Osteocyte (in vitro differentiated cells): Measurements from ENCODE around the gene DENND6B. TPM values are rescaled to one million over a fixed set of nuclear protein-coding genes. Genes with fewer than 3 reads are reported as not detected.

Experiments
- DNase-seq: peaks from one replicate; pipeline ENCODE4 v3.0.0; 2021; ENCODE audit warnings: mixed read lengths; ENCODE audit not compliant: unreplicated experiment; ENCODE audit errors: extremely low spot score
- H3K27ac Mint-ChIP-seq: one replicate; pipeline ENCODE4 v1.8.0; 2021; ENCODE audit warnings: mild to moderate bottlenecking, mixed read lengths; ENCODE audit not compliant: unreplicated experiment
- H3K27me3 Mint-ChIP-seq: one replicate; pipeline ENCODE4 v1.8.0; 2021; ENCODE audit warnings: mixed read lengths; ENCODE audit not compliant: unreplicated experiment
- H3K36me3 Mint-ChIP-seq: one replicate; pipeline ENCODE4 v1.8.0; 2021; ENCODE audit warnings: mixed read lengths; ENCODE audit not compliant: unreplicated experiment
- H3K4me1 Mint-ChIP-seq: one replicate; pipeline ENCODE4 v1.8.0; 2021; ENCODE audit warnings: mixed read lengths; ENCODE audit not compliant: unreplicated experiment
- H3K4me3 Mint-ChIP-seq: one replicate; pipeline ENCODE4 v1.8.0; 2021; ENCODE audit warnings: mild to moderate bottlenecking, moderate library complexity, mixed read lengths; ENCODE audit not compliant: unreplicated experiment
- H3K9me3 Mint-ChIP-seq: one replicate; pipeline ENCODE4 v1.8.0; 2021; ENCODE audit warnings: mixed read lengths; ENCODE audit not compliant: unreplicated experiment
- CTCF ChIP-seq: fragments of 200-600 bp; sonication (generic); IDR thresholded peaks from 2 replicates; pipeline ENCODE4 v1.5.0; 2021; ENCODE audit warnings: antibody characterized with exemption, mild to moderate bottlenecking, moderate library complexity
- total RNA-seq: library from RNA; stranded (reverse); gene quantifications from 2 replicates; pipeline ENCODE4 v1.2.1, GENCODE V29; 2021

Gene DENND6B
- total RNA-seq, 1 donor from 2014 or later: 10.8 TPM

- H3K4me1 Mint-ChIP-seq: peaks cover 20% of the 10 kb centered on the region
- DNase-seq: no peak
- H3K27me3 Mint-ChIP-seq: no peaks in the 10 kb centered on the region
- TF ChIP-seq CTCF: no peak
- no peak overlapping the region for H3K27ac Mint-ChIP-seq
- H3K36me3 Mint-ChIP-seq: peaks cover 12% of the 10 kb centered on the region
- H3K4me3 Mint-ChIP-seq: no peak overlapping the region
- no peaks in the 10 kb centered on the region for H3K9me3 Mint-ChIP-seq
Observed at GRCh38 chr22:50289151-50289941, 37.5 kb downstream of the DENND6B start.

DNA sequence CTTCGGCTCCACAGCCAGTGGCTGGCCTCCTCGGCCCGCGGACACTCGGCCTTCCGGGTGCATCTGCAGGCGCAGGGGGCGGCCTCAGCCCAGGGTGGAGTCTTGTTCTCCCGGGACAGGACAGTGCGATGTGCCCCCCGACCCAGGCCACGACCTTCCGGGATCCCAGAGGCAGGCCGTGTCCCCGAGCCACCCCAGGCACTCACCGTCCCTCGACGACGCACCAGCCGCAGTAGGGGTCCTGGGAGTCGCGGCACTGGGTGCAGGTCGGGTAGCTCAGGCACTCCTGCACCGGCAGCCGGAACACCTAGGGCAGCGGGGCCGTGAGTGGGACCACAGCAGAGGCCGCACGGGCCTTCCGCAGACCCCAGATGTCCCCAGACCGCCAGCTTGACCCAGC, 39.1 kb downstream of the DENND6B start:
- Mint-ChIP-seq H3K36me3 (peaks cover 12% of the 10 kb centered on the region), H3K9me3 (no peaks in the 10 kb centered on the region), H3K4me1 (peaks cover 9% of the 10 kb centered on the region), H3K27ac (no peak overlapping the region), H3K4me3 (no peak overlapping the region), H3K27me3 (no peaks in the 10 kb centered on the region)
- no peak for TF ChIP-seq CTCF
- DNase-seq: no peak

GRCh38 chr22:50286701-50287318, 40.0 kb downstream of the DENND6B start:
- Mint-ChIP-seq H3K27ac (no peak overlapping the region), H3K36me3 (peaks cover 9% of the 10 kb centered on the region), H3K9me3 (no peaks in the 10 kb centered on the region), H3K27me3 (no peaks in the 10 kb centered on the region), H3K4me3 (no peak overlapping the region), H3K4me1 (peaks cover 3% of the 10 kb centered on the region)
- TF ChIP-seq CTCF: no peak
- DNase-seq: no peak

GRCh38 chr22:50286275-50286674, 40.5 kb downstream of the DENND6B start:
- Mint-ChIP-seq H3K27me3 (no peaks in the 10 kb centered on the region), H3K9me3 (no peaks in the 10 kb centered on the region), H3K36me3 (peaks cover 9% of the 10 kb centered on the region), H3K4me1 (peaks cover 3% of the 10 kb centered on the region), H3K4me3 (no peak overlapping the region), H3K27ac (no peak overlapping the region)
- DNase-seq: no peak
- no peak for TF ChIP-seq CTCF

DNA sequence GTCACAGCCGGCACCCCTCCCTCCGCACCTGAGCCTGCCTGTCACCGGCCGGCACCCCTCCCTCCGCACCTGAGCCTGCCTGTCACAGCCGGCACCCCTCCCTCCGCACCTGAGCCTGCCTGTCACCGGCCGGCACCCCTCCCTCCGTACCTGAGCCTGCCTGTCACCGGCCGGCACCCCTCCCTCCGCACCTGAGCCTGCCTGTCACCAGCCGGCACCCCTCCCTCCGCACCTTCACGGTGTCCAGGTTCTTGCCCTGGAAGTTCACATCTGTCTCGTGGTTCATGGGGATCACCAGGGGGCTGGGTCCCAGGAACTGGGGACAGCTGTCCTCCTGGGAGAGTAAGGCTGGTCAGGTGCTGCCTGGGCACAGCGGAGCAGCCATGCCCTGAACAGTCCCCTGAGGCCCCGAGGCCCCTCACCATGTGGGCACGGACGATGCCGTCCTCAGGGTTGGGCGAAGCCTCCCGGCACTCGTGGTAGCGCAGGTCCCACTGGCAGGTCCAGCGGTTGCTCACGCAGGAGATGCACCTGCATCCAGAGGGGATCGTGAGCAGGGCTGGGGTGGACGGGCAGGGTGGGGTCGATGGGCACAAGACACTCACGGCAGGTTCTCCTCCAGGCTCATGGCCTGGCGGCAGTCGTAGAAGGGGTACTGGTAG, 41.1 kb downstream of the DENND6B start:
- H3K9me3 Mint-ChIP-seq: no peaks in the 10 kb centered on the region
- no peaks in the 10 kb centered on the region for H3K27me3 Mint-ChIP-seq
- peaks cover 3% of the 10 kb centered on the region for H3K4me1 Mint-ChIP-seq
- H3K36me3 Mint-ChIP-seq: peaks cover 11% of the 10 kb centered on the region
- no peak for DNase-seq
- TF ChIP-seq CTCF: no peak
- no peak overlapping the region for H3K4me3 Mint-ChIP-seq
- H3K27ac Mint-ChIP-seq: no peak overlapping the region
